Neural crest cell (in vitro differentiated cells): ENCODE measurements around the gene ANXA2. TPM values are rescaled to one million over a fixed set of nuclear protein-coding genes. Genes with fewer than 3 reads are reported as not detected.
A peak's percentile ranks its signal among the peaks of the same experiment; 100 is the strongest.

ENCODE experiments used
- DNase-seq: peaks from one replicate; pipeline ENCODE4 v3.0.0; 2021; ENCODE audit warnings: low read depth, mixed read lengths, low spot score
- H3K27ac Mint-ChIP-seq: one replicate; pipeline ENCODE4 v1.8.0; 2021; ENCODE audit warnings: mild to moderate bottlenecking, mixed read lengths; ENCODE audit not compliant: unreplicated experiment
- H3K27me3 Mint-ChIP-seq: 2 replicates; pipeline ENCODE4 v1.8.0; 2021; ENCODE audit warnings: low read depth, mild to moderate bottlenecking, mixed read lengths
- H3K36me3 Mint-ChIP-seq: 2 replicates; pipeline ENCODE4 v1.8.0; 2021; ENCODE audit warnings: low read depth, mild to moderate bottlenecking, mixed read lengths
- H3K4me1 Mint-ChIP-seq: 2 replicates; pipeline ENCODE4 v1.8.0; 2021; ENCODE audit warnings: mixed read lengths
- H3K4me3 Mint-ChIP-seq: one replicate; pipeline ENCODE4 v1.8.0; 2021; ENCODE audit warnings: mild to moderate bottlenecking, mixed read lengths
- H3K9me3 Mint-ChIP-seq: 2 replicates; pipeline ENCODE4 v1.8.0; 2021; ENCODE audit warnings: mixed read lengths
- CTCF ChIP-seq: fragments of 200-600 bp; sonication (generic); conservative IDR thresholded peaks from 2 replicates; pipeline ENCODE4 v1.5.0; 2021; ENCODE audit warnings: antibody characterized with exemption, mild to moderate bottlenecking
- total RNA-seq: library from RNA; stranded (reverse); gene quantifications from 2 replicates; pipeline ENCODE4 v1.2.1, GENCODE V29; 2021

ANXA2 gene
- total RNA-seq, 1 donor from 2014 or later, result 122 TPM

GRCh38 chr15:60390871-60391501 is 6.8 kb downstream of the ANXA2 start:
- peak overlapping the region; percentile 15 for H3K27ac Mint-ChIP-seq
- H3K4me1 Mint-ChIP-seq, result peaks cover 73% of the 10 kb centered on the region
- TF ChIP-seq CTCF, result no peak
- H3K36me3 Mint-ChIP-seq, result peaks cover 7% of the 10 kb centered on the region
- DNase-seq, result no peak
- H3K9me3 Mint-ChIP-seq, result no peaks in the 10 kb centered on the region
- peak overlapping the region; percentile 65 for H3K4me3 Mint-ChIP-seq
- H3K27me3 Mint-ChIP-seq, result peaks cover 28% of the 10 kb centered on the region

- H3K4me3 Mint-ChIP-seq, result no peak overlapping the region
- no peak for TF ChIP-seq CTCF
- peaks cover 7% of the 10 kb centered on the region for H3K36me3 Mint-ChIP-seq
- no peaks in the 10 kb centered on the region for H3K9me3 Mint-ChIP-seq
- peaks cover 23% of the 10 kb centered on the region for H3K27me3 Mint-ChIP-seq
- H3K27ac Mint-ChIP-seq, result no peak overlapping the region
- peaks cover 72% of the 10 kb centered on the region for H3K4me1 Mint-ChIP-seq
- DNase-seq, result no peak
Observed at GRCh38 chr15:60390231-60390630, 7.6 kb downstream of the ANXA2 start.

- TF ChIP-seq CTCF, result no peak
- H3K4me1 Mint-ChIP-seq, result peaks cover 65% of the 10 kb centered on the region
- peaks cover 20% of the 10 kb centered on the region for H3K27me3 Mint-ChIP-seq
- H3K36me3 Mint-ChIP-seq, result peaks cover 7% of the 10 kb centered on the region
- H3K27ac Mint-ChIP-seq, result no peak overlapping the region
- no peak for DNase-seq
- no peak overlapping the region for H3K4me3 Mint-ChIP-seq
- H3K9me3 Mint-ChIP-seq, result no peaks in the 10 kb centered on the region
Observed at GRCh38 chr15:60389261-60390077, 8.3 kb downstream of the ANXA2 start.

GRCh38 chr15:60387321-60387720 is 10.5 kb downstream of the ANXA2 start:
- no peaks in the 10 kb centered on the region for H3K9me3 Mint-ChIP-seq
- no peak overlapping the region for H3K4me3 Mint-ChIP-seq
- H3K27me3 Mint-ChIP-seq, result peaks cover 14% of the 10 kb centered on the region
- no peak for TF ChIP-seq CTCF
- no peak overlapping the region for H3K27ac Mint-ChIP-seq
- H3K4me1 Mint-ChIP-seq, result peaks cover 46% of the 10 kb centered on the region
- no peak for DNase-seq
- peaks cover 7% of the 10 kb centered on the region for H3K36me3 Mint-ChIP-seq

GRCh38 chr15:60386615-60387014 is 11.2 kb downstream of the ANXA2 start:
- no peak overlapping the region for H3K27ac Mint-ChIP-seq
- no peak for TF ChIP-seq CTCF
- peaks cover 7% of the 10 kb centered on the region for H3K36me3 Mint-ChIP-seq
- no peak for DNase-seq
- peaks cover 12% of the 10 kb centered on the region for H3K27me3 Mint-ChIP-seq
- H3K9me3 Mint-ChIP-seq, result no peaks in the 10 kb centered on the region
- H3K4me1 Mint-ChIP-seq, result peaks cover 43% of the 10 kb centered on the region
- H3K4me3 Mint-ChIP-seq, result no peak overlapping the region
